Ammon's horn (tissue), 1 donor: ENCODE results near the gene PLEKHG2.

Source experiments
- DNase-seq: peaks from one replicate; pipeline ENCODE4 v3.0.0-alpha.2; 2016; ENCODE audit warnings: low spot score

The PLEKHG2 gene

GRCh38 chr19:39385629-39386411 is 26.6 kb upstream of the PLEKHG2 start:
- no peak for DNase-seq

- no peak for DNase-seq
These were observed 25.9 kb upstream of the PLEKHG2 start for GRCh38 chr19:39386557-39386956.

DNA sequence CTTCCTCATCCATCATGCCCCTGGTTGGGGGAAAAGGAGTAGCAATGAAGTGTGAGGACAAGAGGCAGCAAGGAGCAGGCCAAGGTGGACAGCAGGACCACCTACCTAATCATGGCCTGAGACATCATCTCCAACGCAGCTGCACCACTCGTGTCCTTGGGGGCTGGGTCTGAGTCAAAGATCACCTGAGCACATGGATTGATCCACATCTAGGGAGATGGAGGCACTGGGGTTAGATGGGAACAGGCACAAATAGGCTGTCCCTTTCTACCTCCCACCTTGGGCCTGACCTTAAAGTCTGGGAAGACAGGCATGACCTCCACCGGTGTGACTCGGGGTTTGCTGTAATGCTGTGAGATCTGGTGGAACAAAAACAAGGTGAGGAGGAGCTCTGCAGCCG is 23.8 kb upstream of the PLEKHG2 start:
- DNase-seq: no peak

- DNase-seq: no peak
These were observed 22.6 kb upstream of the PLEKHG2 start for GRCh38 chr19:39389631-39390414.

DNA sequence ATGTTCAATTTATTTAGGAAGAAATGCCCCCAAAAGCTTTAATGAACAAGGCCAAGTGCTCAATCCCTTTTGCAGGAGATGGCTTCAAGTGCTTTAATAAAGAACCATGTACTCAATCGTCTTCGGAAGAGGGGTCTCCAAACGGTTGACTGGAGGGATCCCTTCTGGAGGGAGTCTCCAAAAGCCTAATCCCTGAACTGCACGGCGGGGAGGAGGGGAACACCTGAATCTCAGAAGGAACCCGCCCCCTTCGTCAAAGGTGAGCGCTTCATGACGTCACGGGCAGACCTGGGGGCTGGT is 22.1 kb upstream of the PLEKHG2 start:
- DNase-seq: no peak

- peak; percentile 100 for DNase-seq
These were observed 21.6 kb upstream of the PLEKHG2 start, which contains the start of the genes MED29 and PAF1 for GRCh38 chr19:39390751-39391437. TSS of gene MED29 (plus strand) at chr19:39391378. CDS start at chr19:39391423, 45 bp downstream. TSS of gene PAF1 (minus strand) at chr19:39391106. CDS start at chr19:39390864, 242 bp downstream.

DNA sequence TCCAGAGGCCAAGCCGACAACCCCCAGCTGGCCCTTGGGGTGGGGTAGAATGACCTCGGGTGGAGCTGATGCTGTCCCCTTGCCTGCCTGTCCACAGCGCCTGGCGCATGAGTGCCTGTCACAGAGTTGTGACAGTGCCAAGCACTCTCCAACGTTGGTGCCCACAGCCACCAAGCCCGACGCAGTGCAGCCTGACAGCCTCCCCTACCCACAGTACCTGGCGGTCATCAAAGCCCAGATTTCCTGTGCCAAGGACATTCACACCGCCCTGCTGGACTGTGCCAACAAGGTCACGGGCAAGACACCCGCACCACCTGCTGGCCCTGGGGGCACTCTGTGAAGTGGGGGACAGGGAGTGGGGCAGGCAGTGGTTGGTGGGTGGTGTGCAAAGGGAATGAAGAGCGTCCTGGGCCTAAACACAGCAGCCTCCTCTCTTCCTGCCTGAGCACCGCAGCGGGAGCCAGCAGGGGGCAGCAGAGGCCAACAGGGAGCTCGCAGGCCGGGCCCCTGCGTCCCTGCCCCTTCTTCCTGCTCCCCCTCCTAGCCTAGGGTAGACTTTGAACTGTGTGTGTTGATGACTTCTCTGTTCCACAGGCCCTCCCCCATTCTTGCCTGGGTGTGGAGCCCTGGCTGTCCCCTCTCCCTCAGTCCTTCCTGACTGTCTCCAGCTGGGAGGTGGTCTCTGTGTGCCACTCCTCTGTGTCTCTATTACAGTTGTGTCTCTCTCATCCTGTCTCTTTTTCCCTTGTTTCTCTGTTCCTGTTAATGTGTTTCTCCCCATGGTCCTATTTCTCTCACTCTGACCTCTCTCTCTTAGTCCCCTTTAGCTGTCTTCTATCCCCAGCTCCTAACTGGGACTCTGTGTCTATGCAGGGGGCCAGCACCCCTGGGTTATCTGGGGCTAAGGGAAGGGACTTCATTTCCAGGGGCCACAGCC is 14.8 kb upstream of the PLEKHG2 start:
- DNase-seq: peak; percentile 86

- peak; percentile 67 for DNase-seq
These were observed 14.1 kb upstream of the PLEKHG2 start for GRCh38 chr19:39398297-39398864.

DNA sequence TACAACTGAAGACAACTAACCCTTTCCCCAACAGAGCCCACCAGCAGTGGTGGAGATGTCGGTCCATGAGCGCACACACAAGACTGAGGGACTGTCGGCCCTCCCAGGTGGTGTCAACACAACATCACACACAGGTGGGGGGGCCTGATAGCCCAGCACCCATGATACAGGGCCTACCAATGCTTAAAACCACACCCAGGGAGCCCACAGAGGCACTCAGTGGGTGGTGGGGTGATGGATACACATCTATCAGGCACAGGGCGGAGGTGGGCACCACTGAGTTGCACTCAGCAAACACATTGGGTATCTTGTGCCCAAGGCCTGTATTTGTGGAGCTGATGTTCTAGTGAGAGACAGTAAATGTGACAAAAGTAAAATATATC is 12.8 kb upstream of the PLEKHG2 start:
- no peak for DNase-seq

DNA sequence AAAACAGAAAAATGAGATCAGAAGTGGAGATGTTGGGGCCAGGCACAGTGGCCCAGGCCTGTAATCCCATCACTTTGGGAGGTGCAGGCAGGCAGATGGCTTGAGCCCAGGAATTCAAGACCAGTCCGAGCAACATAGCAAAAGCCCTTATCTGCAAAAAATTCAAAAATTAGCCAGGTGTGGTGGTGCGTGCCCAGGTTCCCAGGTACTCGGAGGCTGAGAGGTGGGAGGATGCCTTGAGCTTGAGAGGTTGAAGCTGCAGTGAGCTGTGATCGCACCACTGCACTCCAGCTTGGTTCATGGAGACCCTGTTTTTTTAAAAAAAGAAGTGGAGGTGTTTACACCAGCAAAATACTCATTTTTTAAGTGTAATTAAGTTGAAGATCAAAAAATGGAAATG is 12.4 kb upstream of the PLEKHG2 start:
- no peak for DNase-seq

- no peak for DNase-seq
These were observed 11.4 kb upstream of the PLEKHG2 start for GRCh38 chr19:39401070-39401548.

DNA sequence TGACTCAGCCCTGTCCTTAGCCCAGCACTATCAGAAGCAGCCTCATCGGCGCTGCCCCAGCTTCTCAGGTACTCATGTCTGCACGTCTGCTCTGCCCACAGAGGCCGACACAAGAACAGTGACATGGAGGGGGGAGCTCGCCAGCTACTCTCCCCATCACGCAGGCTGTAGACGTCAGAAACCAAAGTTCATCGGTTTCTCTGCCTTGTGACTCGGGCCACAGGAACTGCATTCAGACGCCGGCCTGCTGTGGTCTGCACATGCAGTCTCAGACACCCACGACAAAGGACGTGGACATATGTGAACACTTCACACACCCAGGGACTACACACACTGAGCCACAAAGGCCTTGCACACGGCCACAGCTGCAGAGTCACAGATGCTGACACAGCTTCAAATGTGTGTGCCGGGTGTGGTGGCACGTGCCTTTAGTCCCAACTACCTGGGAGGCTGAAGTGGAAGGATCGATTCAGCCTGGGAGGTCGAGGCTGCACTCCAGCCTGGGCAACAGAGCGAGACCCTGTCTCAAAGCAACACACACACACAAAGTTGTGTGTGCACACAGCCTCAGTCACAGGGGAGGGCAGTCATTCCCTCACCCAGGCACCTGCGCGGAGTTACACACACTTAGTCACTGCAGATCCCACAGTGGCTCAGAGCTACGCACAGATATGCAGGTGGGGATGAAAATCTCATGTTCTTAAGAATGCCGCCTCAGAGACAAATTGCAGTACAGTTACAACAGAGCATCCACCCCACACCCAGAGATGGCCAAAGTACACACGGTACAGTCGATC is 10.7 kb upstream of the PLEKHG2 start:
- peak; percentile 50 for DNase-seq

DNA sequence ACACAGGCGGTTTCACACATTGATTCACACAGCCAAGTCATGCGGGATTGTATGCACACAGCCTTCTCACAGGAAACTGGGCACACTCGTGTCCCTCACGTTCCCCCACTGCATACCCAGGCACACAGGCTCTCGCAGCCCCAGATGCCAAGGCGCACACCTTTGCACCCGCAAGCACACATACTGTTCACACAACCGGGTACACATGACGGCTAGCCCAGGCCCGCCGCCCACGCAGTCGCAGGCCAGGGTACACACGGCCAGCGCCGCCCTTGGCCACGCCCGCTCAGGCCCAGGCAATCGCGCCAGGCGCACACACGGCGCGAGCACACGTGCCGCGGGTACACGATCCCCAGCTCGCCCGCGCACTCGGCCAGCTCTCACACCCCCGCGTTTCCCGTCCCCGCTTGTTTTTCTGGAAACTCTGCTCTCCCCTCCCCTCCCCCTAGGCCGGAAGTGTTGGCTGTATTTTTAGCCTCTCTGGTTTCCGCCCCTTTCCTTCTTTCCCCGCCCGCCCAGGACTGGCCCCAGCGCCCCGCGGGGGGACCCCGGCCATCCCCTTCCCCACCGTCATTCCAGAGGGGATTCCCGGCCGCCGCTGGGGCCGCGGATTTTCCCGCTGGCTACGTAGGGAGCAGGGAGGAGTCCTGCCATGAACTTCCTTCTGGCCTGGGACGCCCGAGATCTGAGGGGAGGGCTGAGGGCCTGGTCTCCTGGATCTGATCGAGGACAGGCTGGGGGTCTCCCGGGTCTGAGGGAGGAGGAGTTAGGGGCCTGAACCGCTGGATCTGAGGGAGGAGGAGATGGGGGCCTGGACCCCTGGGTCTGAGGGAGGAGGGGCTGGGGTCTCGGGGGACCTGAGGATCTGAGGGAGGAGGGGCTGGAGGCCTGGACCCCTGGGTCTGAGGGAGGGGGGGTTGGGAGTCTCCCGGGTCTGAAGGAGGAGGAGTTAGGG is 9.8 kb upstream of the PLEKHG2 start:
- DNase-seq: peak; percentile 80

DNA sequence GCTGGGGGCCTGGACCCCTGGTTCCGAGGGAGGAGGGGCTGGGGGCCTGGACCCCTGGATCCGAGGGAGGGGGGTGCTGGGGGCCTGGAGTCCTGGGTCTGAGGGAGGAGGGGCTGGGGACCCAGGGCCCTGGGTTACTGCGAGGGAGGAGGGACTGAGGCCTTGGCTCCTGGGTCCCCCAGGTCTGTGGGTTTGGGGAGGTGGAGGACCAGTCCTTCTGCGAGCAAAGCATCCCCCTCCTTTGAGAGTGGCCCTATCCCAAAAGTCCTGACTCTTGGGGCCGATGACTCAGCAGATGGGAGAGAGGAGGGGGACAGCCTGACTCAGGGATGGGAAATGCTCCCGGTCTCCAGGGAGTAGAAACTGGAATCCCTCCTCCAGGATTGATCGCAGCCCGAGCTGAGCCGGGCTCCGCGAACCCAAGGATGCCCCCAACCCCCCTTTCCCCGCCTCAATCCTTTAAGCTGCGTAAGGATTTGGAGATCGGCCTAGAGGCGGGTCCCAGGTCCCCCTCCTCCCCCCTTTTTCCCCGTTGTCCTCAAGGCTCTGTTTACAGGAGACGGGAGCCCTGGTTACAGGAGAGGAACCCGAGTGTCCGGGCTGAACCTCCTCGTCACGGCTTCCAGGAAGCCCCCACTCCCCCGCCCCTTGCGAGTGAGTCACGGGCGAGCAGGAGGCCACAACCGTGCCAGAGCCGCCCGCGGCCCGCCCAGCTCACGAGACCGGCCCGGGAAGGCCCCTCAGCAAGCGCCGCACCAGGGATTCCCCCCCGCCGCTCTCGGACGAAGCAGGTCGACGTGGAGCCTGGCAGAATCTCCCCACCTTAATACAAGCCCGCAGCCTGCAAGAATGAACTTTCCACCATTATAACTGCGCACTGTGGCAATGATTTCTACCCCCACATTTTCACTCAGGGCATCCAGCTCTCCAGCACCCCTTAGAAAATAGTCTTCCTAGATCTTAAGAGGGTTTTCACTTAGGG is 8.8 kb upstream of the PLEKHG2 start:
- DNase-seq: peak; percentile 76

DNA sequence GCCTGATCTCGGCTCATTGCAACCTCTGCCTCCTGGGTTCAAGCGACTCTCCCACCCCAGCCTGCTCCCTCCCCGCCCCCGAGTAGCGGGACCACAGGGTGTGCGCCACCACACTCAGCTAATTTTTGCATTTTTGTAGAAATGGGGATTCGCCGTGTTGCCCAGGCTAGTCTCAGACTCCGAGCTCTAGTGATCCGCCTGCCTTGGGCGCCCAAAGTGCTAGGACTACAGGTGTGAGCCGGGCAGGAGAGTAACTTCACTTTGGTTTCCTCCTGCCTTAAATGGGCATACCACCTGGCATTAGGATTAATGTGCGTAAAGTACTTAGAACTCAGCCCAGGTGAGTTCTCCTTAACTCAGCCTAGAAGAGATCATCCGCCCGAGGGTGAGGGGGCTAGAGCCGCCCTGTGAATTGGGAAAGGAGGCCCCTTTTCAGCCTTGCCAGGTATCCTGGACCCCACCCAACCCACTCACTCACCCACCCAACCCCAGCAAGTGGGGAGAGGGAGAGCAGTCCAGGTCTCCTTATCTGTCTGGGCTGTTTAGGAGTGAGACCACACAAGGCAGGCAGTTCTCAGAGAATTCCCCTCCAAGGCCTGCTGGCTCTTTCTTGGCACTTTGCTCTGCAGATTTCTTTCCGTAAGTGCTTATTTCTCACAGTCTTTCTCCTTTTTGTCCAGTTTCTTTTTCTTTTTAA is 7.1 kb upstream of the PLEKHG2 start:
- DNase-seq: no peak

GRCh38 chr19:39405958-39406655 is 6.4 kb upstream of the PLEKHG2 start:
- DNase-seq: no peak
